ENCODE data around the gene CALML5. TPM values are rescaled to one million over a fixed set of nuclear protein-coding genes. Genes with fewer than 3 reads are reported as not detected.

The CALML5 gene
- total RNA-seq, 1 donor from 2014 or later, result not detected

DNA sequence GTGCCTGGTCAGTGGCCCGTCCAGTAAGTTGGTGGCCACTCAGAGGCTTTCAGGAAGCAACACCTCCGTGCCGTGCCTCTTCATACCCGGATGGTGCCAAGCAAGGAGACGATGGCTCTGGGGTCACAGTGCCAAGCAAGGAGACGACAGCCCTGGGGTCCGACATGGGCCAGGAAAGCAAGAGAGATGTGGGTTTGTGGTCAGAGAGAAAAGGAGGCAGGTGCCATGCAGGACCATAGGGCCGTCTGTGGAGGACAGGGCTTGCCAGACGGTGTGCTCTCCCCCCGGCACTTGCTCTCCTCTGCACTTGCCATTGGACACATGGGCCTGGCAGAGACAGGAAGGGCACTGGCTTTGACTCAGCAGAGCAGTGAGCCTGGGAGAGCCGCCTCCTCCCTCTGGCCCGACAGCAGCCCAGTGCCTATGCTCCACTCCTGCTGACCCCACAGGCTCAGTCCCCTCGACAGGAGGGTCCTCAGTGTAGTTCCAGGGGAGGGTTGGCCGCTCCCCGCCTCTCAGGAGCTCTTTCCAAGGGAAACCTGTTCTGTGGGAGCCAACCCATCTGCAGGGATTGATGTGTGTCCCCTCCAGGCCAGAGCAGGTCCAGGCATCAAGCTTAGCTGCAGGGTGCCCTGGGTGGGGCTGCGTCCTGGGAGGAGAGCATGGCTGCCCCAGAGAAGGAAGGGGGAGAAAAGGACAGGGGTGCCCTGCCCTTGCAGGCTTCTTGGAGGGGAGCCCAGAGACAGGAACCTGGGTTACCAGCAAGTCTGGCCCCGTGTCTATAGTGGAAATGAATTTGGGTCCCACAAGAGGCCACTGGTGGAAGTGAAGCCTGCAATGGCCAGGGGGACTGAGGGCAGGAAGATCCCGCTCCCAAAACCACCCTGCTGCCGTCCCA is 7.6 kb upstream of the CALML5 start:
- DNase-seq (ENCODE audit: missing footprints), result no peak
- no peak for ATAC-seq
- intact Hi-C loops (cut with DNase I), result no loop called here

DNA sequence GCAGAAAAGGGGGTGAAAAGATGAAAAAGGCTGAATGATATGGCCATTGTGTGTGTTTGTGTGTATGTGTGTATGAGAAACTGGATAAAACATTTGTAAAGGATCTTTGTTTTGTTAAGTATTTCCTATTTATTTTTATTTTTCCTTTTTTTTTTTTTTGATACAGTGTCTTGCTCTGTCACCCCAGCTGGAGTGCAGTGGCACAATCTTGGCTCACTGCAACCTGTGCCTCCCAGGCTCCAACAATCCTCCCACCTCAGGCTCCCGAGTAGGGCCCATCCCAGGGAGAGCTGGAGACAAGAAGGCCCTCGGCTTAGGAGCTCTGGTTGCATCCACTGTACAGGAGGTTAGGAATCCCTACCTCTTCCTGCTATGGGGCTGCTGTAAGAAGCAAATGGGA is 6.9 kb upstream of the CALML5 start:
- intact Hi-C loops (cut with DNase I), result no loop called here
- DNase-seq (ENCODE audit: missing footprints), result no peak

DNA sequence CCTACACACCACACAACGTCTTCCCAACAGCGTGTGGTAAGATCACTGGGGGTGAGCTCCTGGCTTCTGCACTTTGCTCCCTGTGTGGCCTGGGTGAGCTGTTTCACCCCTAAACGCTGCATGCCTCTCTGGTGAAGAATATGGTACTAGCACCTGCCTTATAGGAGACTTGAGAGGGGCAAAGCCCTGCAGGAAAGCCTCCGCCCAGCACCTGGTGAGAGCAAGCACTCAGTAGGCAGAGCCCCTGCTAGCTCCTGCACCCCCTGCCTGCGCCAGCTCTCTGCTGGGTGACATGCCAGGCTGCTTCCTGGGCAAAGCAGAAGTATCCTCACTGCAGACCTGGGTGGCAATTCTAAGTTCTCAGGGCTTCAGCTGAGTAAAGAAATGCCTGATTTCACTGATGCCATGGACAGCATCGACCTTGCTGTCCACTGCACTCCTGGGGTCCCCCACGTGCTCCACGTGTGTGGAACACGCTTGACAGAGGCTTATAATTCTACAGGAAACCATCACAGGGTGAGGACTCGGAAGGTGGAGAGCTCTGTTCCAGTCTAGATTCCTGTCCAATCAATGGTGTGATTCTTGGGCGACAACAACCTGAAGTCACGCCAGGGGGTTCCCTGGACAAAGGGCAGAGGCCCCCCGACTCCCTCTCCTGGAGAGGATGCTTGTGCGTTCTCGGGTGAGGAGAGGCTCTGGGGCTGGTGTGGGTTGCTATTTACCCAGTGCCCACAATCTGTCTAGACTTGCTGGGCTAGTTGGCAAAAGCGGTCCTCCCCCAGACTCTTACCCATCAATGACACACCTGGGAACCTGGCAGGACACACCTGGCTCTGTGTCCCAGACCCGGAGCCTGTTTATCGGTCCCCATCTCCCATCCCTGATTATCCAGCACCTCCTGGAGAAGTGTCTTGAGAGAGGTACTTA is 5.0 kb upstream of the CALML5 start:
- intact Hi-C loops (cut with DNase I), result no loop called here
- ATAC-seq (no peak), DNase-seq (ENCODE audit: missing footprints) (no peak)

More for the DNA sequence above, 6.9 kb upstream of the CALML5 start:
- no peak for ATAC-seq

DNA sequence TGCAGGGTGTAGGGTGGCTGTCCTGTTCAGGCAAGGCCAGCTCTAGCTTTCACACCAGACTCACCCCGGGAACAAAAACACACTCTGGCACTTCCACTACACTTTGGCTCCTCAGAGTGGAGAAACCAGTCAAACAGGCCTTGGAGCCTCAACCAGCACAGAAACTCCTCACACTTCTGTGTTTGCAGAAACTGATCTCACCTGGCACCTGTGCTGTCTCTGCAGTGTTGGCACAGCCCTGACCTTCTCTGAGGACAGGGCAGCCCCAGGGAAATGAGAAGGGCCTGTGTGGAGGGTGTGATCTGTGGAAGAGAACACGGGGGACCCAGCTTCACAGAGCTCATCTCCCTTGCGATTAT is 4.1 kb upstream of the CALML5 start:
- DNase-seq (ENCODE audit: missing footprints), result no peak
- no peak for ATAC-seq
- intact Hi-C loops (cut with DNase I), result no loop called here

DNA sequence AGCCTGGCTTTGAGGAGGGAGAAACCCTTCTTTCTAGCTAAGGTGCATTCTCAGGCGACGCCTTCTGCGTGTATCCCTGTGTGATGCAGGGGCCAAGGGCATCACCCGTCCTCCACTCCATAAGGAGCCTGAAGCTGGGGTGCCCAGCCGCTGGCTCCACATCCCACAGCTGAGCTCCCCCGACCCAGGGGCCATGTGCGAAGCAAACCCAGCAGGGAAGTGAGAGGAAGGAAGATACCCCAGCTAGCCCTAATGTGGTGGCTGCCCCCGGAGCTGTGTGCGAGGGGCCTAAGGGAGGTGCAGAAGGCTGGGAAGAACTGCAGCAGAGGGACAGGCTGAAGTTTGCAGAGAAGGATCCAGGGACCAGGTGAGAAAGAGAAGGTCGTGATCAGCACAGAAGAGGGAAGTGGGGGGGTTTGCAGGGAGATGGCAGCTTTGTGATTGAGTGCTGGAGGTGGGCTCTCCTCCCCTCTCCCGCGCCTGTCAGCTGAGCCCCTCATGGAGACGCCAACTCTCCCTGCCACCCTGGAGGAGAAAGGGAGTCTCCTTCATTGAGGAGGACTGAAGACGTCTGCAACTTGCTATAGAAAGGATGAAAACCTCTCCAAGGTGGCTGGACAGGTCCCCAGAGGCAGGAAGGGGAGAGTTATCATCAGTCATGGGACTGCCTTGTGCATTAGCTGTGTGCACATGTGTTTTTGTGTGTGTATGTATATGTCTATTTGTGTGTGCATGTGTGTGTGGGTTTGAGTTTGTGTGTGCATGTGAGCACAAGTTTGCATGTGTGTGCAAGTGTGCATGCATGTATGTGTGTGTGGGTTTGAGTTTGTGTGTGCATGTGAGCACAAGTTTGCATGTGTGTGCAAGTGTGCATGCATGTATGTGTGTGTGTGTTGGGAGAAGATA is 3.5 kb upstream of the CALML5 start:
- ATAC-seq, result no peak
- intact Hi-C loops (cut with DNase I), result no loop called here
- DNase-seq (ENCODE audit: missing footprints), result no peak

DNA sequence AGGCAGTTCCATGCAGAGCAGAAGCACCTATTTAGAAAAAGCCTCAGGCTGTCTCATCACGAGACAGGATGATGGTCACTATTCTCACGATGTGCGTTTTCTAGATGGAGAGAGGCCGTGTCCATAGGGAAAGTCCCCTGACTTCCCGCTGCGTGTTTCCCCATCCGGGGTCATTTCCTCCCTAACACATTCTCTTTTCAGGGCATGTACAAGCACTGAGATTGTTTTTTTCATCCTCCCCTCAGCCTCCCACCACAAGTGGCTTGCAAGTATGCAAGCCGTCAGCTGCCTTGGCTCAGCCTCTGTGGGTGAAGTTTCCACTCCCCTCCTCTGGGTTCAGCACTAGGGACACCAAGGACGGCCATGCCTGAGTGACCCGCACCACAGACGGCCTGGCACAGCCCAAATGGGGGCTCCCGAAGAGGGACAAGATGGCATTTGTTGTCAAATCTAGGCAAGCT is 2.7 kb upstream of the CALML5 start:
- intact Hi-C loops (cut with DNase I), result no loop called here
- ATAC-seq, result no peak
- DNase-seq (ENCODE audit: missing footprints), result no peak

DNA sequence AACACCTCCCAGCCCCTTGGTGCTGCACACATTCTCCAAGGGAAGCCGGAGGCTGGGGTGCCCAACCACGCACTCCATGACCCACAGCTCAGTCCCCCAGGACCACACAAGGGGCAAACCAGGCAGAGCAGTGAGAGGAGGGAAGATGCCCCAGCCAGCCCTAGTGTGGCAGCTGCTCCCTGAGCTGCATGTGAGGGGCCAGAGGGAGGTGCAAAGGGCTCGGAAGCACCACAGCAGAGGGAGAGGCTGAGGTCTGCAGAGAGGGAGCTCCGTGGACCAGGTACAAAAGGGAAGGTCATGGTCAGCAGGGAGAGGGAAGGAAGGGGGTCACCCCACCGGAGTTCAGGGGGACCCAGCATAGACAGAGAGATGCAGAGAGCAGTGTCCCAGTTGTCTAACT is 1.5 kb upstream of the CALML5 start:
- DNase-seq (ENCODE audit: missing footprints) (no peak), ATAC-seq (no peak)
- intact Hi-C loops (cut with DNase I), result no loop called here

DNA sequence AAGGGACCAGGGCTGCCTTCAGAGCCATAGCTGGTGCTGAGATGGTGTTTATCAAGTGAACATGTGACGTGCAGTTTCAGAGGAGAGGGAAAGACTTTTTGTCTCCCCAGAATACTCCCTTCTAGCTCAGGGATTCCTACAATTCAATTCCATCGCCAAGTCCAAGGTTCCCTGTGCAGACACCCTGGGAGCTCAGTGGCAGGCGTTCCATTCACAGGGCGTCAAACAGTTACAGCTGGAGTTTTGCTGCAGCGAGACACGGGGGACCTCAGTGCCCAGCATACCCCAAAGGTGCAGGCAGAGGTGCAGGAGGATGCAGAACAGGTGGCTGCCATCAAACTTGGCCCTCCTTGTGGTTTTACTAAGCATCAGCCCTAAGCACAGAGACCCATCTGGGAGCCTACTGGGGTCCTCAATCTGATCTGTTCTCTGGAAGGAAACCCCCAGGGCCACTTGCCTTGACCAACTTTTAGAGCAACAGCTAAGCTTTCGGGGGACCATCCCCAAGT is 846 bp upstream of the CALML5 start:
- DNase-seq (ENCODE audit: missing footprints) (no peak), ATAC-seq (no peak)
- intact Hi-C loops (cut with DNase I), result no loop called here

DNA sequence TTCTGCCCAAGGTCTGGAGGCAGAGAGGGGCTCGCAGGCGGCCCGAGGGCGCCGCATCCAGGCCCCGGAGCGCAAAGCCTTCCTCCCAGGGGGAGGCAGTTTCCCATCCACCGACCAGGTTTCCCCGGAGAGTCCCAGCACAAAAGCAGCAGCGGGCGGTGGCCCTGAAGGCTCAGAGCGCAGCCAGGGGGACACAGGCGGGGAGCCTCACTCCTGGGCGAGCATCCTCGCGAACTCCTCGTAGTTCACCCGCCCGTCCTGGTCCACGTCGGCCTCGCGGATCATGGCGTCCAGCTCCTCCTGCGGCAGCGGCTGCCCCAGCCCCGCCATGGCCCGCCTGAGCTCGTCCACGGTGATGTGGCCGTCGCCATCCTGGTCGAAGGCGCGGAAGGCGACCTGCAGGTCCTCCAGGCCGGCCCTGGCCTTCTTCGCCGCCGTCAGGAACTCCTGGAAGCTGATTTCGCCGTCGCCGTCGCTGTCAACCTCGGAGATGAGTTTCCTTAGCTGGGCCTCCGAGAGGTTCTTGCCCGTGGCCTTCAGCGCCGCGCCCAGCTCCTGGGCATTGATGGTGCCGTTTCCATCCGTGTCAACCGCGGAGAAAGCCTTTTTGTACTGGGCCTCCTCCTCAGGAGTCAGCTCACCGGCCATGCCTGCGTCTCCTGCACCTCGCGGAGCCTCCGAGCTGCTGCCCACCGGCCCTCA is 428 bp downstream of the CALML5 start:
- intact Hi-C loops (cut with DNase I), result no loop called here
- ATAC-seq, result no peak
- no peak for DNase-seq (ENCODE audit: missing footprints)

DNA sequence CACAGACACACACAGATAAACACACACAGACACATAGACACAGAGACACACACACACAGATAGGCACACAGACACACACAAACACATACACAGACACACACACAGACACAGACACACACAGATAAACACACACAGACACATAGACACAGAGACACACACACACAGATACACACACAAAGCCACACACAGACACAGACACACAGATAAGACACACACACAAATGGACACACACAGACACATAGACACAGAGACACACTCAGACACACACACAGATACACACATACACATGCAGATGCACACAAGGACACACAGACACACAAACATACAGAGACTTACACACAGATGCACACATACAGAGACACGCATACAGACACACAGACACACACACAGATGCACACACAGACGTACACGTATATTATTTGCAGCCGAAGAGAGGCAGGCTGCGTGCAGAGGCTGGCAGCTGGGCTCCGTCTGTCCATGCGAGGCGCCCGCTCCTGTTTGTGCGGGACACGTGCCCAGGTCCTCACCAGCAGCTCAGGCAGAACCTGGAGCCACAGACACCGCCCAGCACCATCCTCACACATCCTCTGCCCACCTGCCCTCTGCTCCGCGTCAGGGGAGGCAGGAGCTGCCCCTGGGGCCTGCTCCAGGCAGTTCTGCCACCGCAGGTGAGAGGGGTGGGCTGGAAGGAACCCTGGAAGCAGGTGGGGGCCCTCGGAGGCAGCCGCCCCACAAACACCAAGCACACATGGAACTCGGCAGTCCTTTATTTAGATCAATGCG is 1.2 kb downstream of the CALML5 start:
- DNase-seq (ENCODE audit: missing footprints) (no peak), ATAC-seq (no peak)
- intact Hi-C loops (cut with DNase I), result no loop called here

DNA sequence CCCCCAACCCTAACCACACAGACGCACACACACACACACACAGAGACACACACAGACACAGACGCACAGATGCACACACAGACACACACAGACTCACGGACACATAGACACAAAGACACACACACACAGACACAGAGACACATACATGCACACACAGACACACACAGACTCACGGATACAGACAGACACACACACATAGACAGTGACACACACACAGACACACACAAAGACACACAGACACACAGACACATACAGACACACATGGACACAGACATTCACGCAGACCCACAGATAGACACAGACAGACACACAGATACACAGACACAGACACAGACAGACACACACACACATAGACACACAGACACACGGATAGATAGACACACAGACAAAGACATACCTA is 2.1 kb downstream of the CALML5 start:
- ATAC-seq (no peak), DNase-seq (ENCODE audit: missing footprints) (no peak)

DNA sequence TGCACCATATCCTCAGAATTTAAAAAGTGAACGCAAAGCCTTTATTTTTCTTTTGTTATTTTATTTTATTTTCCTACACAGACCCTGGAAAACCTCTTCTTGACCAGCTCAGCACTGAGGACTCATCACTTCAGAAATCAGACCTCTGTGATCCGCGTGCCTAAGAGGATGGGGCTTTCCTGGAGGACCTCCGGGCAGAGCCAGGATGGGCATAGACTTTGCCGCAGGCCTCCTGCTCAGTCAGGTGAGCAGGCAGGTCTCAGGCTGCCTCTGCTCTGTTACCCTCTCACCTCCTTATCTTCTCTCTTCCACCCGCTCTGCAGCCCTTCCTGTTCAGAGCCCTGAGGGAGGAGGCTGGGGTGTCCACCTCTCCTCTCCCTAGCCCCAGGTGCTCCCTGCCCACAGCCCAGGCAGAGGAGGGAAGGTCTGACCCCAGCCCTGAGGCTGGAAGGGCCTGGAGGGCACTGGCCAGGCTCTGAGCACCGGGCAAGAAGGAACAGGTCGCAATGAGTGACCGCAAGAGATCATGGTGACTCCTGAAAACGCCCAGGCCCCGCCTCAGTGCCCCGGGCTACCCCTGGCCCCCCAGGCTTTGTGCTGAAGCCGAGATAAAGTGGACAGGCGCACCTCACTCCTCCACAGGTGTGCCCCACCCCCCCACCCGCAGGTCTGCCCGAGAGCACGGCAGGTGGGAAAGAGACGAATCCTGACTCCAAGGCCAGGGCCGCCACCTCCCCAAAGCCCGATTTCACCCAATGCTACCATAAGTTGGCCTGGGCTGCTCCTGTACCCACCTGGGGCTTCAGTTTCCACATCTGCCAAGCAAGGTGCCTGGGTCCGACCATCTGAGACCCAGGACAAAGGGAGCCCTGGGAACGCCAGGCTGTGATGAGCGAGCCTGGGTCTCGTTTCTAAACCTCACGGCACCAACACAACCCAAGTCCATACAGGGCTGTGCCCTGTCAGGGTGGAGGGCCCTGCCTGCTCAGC is 2.8 kb downstream of the CALML5 start:
- ATAC-seq, result no peak
- no peak for DNase-seq (ENCODE audit: missing footprints)
- intact Hi-C loops (cut with DNase I), result no loop called here

More for the DNA sequence above, 2.1 kb downstream of the CALML5 start:
- intact Hi-C loops (cut with DNase I), result no loop called here

DNA sequence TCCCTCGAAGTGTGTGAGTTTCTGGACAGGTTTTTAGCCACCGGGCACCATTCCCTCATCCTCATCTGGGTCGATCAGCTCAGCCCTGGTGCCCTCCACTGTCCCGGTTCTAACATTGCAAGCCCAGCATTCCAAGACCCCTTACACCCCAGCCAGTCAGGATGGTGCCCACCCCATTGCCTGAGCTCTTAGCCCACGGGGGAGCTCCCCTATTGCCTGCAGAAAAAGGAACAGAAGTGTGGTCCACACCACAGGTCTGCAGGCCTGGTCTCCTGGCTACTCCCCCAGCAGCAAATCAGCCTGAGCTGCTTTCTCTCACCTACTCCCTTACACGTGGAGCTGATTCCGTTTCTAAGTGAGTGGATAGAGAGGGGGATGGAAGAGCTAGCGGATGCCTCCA is 4.8 kb downstream of the CALML5 start:
- DNase-seq (ENCODE audit: missing footprints), result no peak
- intact Hi-C loops (cut with DNase I), result no loop called here
- no peak for ATAC-seq

DNA sequence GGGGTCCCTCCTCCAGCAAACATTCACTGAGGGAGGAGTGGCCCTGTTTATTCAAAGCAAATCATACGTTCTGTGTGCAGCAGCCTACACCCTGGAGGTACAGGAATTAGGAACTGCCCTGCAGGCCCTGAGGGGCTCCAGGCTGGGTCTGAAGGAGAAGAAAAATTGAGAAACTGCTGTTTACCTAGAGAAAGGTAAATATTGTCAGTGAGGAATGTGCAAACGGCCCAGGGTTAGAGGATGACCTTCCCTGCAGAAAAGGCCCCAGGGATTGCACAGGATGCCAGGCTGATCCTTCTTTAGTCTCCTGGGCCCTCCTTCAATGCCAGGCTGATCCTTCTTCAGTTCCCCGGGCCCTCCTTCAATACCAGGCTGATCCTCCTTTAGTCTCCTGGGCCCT is 5.7 kb downstream of the CALML5 start:
- ATAC-seq (no peak), DNase-seq (ENCODE audit: missing footprints) (no peak)
- intact Hi-C loops (cut with DNase I), result no loop called here

DNA sequence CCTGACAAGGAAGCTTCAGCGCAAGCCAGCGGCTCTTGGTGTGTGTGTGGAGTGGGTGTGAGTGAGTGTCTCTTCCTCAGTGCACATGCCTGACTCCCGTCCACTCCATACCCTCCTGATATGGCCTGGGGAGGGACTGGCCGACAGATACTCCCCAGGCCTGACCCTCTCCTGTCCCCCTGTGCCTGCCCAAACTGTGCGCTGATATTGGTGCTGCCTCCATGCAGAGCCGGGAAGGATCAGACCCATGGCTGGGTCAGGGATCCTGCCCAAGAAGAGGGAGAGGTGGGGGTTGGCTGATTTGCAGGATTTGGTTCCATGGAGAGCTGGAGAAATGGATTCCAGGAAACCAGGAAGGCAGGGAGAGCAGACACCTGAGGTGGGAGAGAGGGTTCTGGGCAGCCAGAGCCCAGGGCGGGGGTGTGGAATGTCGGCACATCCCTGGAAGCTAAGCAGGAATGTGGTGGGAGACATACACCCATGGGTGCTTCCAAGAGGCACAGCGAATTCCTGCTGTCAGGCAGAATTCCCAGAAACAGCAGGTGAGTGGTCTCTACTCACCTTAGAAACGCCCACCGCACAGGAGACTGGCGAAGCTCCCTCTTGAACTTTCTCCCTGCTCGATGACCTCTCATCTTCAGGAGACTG is 6.3 kb downstream of the CALML5 start:
- intact Hi-C loops (cut with DNase I), result no loop called here
- DNase-seq (ENCODE audit: missing footprints) (no peak), ATAC-seq (no peak)

Measured in Right ventricle myocardium inferior (tissue), 1 donor.